NCI-H1417 treated with DMSO at 0.1 percent for 48 hours (cell line): ENCODE data around the gene TERF2IP.

Experiments used
- DNase-seq: peaks from one replicate; lab custom pipeline; 2025; lab: John Stamatoyannopoulos, UW

TERF2IP gene

DNA sequence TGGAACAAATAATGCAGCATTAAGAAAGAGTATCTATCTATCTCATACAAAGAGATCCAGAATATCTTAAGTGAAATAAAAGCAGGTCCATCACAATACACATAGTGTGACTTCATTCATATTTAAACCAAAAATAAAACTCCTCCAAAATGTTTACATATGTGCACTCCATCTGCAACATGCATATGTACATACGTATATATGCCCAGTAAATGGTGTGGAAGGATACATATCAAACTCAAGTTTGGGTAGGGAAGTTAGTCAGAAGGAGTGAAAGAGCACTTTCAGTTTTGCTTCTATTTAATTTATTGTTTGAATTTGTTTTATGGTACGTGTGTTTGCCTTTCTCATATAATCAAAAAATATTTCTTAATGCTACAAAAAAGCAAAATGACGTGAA is 12.5 kb upstream of the TERF2IP start:
- no peak for DNase-seq

DNA sequence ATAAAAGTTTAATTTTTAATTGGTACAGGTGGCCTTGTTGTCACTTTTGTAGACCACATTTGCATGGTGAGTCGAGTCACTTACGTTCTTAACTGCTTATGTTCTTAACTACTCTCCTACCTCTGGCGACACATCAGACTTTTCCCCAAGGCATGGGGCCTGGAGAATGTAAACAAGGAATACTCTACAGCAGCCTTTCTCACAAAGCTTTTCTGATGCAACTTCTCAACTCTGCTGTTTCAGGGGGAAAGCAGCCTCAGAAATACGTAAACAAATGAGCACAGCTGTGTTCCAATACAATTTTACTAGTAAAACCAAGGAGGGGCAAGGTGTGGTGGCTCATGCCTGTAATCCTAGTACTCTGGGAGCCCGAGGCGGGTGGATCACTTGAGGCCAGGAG is 7.0 kb upstream of the TERF2IP start:
- no peak for DNase-seq

DNA sequence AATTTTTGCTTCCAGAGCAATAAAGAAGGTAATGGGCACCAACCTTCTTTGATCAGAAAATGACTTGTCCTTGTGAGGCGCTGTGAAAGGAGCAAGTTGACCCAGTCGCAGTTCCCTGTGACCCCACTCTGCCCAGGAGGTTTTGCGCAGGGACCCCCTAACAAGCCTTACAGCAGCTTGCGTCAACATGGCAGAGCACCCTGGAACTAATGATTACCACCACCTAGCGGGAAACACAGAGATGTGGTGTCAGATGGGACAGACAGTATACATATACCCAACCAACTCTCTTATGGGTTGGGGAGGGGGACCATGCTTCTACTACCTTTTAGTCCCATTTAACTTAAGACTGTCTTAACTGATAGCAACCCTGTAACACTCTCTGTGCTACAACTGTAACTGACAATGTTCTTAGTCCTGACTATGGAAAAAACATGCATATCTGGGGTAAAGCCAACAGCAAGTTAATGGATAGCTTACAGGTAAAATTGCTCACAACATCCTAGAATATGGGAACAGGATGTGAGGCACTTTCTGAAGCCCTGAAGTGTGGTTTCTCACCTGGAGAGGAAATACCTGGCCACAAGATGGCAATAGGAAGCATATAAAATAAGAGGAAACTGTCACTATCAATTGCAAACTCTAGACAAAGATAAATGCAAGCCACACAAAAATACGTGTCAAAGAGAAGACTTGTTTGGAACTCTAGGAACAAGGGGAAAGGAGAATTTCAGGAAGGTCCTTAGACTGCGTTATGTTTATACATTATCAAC is 3.1 kb upstream of the TERF2IP start:
- DNase-seq: no peak

DNA sequence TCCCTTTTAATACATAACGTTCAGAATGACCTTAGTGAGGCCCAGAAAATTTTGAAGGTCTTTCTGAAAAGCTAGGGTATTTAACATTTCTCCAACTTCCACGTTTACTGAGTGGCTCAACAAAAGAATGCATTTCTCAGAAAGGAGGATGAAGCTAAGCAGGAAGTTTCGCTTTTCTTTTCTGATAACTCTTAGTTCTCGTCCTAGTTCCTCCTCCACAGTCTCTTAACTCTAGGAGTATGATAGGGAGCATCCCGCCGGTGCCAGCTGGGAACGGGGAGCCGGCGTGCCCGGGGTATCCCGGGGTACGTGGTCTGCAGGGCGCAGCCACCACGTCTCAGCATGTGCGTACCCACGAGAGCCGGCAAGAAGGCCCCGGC is 471 bp upstream of the TERF2IP start:
- DNase-seq: no peak

DNA sequence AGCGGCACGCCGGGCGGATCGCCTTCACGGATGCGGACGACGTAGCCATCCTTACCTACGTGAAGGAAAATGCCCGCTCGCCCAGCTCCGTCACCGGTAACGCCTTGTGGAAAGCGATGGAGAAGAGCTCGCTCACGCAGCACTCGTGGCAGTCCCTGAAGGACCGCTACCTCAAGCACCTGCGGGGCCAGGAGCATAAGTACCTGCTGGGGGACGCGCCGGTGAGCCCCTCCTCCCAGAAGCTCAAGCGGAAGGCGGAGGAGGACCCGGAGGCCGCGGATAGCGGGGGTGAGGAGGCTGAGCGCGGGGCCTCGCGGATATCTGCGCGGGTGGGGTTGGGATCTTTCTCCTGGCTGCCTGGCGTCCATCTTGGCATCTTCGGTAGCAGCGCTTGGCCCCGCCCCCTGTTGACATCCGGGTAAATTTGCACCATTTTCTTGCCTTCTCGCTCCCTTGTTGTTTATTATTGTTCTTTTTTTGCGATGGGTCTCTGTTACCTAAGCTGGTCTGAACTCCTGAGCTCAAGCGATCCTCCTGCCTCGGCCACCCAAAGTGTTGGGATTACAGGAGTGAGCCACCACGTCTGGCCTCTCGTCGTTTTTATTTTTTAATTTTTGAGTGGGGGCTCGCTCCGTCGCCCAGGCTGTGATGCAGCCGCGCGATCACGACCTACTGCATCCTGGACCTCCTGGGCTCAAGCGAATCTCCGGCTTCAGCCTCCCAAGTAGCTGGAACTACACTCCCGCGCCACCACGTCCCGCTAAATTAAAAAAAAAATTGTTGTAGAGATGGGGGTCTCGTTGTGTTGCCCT is 898 bp downstream of the TERF2IP start:
- no peak for DNase-seq

DNA sequence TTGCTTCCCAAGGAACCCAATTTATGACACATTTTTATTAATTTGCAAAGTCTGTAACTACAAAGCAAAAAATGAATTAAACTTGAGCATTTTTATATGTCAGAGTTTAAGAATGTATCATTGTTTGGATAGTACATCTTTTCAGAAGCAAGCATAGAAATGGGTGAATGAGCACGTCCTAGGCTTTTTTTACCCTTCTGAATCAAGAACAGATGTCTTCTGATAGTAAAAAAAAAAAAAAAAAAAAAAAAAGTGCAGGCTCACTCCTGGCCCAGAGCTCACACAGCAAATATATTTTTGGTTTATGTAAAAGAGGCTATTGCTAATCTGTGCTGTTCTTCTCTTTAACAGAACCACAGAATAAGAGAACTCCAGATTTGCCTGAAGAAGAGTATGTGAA is 6.3 kb downstream of the TERF2IP start:
- DNase-seq: no peak

DNA sequence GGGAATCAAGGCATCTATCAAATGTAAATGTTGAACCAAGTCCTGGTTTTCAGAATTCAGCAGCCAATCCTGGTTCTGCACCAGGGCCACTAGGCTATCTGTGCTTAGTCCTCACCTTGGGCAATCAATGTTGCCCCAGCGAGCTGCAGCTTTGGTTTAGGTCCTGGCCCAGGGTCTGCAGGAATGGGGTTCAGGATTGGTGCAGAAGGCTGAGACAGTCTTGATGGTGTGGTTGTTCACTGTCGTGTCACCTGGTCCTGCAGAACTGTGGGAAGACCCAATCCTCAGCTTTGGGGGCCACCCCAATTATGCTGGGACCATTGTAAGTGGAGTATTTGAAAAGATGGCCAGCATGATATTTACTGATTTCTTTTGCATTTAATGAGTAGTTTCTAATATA is 10.6 kb downstream of the TERF2IP start:
- no peak for DNase-seq

DNA sequence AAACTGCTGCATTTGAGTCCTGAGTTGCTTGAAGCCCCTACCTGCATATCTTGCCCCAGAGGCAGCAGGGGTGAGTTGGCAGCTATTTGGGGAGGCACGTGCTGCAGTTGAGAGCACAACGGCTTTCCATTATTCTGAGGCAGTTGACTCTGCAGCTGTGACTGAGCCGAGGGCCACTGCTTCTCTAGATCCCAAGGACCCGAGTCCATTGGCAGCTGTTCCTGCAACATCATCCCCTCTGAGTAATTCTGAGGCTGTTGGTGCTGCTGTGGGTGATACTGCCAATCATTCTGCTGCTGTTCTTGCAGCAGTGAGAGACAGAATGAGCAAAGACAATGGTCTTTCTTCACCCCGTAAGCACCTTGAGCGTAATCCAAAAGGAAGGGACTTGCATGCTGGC is 12.7 kb downstream of the TERF2IP start:
- no peak for DNase-seq

DNA sequence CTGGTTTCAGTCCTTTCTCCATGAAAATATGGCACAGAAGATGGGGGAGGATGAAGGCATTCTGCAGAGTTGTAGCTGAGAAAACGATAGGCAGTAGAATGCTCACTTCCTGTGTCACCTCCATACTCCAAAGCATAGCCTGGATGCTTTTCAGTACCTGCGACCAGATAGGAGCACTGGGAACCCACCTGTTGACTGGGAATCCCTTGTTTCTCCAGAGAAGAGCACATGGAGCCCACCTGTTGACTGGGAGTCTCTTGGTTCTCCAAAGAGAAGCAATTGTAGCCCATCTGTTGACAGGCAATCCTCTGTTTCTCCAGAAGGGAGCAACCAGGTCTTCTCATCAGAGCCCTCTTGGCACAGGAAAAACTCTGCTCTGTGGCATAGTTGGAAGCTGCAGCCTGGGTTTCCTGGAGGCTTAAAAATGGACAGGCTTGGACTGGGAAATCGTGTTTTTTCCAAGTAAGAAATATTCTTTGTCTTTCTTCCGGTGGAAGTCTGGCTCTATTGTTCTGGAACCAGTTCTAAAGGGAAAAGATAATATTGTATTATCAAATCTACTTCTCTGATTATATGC is 13.2 kb downstream of the TERF2IP start:
- DNase-seq: no peak

DNA sequence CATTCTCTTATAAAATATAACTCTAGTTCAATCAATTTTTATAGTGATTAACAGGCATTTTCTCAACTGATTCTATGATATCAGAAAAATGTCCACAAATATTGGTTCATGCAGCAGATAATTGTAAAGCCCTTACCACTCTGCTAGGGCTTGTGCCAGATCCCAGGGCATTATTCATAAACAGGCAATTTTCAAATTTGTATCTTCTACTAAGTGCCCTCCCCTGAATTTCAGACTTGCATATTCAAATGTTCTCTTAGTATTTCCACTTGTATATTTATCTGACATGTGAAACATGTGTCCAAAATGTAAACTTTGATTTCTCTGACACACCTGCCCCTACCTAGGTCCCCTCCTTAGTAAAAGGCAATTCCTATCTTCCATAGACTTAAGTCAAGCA is 19.9 kb downstream of the TERF2IP start:
- DNase-seq: no peak

DNA sequence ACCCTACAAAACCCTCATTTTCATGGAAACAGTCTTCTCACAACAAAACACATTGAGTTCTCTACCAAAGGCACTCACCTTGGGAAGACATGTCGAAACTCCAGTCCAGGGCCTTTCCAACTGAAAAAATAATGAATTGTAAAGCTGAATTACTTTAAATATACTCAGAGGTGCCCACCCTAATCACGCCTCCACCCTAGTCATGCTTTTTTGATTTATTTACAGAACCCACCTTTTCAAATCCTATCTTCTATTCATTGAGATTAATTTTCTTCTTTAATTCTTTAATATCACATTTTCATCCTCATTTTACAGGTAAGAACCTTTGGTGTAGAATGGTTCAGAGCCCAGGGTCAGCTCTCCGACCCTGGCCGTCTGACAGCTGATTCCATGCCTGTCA is 29.3 kb downstream of the TERF2IP start, which contains the start of gene CPHXL2:
CPHXL2 (minus strand) TSS at position 101 of the 400 bp plus-strand sequence; CDS start at position 91, 10 bp downstream.
- no peak for DNase-seq

DNA sequence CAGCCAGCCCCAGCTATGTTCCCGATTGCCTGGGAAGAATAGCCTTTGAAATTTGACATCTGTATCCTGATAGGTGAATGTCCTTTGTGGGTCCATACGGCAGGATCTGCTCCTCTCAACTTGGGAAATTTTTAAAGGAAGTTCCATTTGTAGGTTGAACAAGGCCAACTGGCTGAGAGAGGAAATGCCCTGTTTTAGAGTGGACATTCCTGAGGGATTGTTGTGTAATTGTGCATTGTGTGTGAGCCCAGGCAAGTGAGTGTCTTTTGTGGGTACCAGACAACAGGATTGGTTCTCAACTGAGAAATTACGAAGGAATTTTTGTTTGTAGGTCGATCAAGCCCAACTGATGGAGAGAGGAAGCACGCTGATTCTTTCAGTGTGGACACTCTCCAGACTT is 31.8 kb downstream of the TERF2IP start:
- no peak for DNase-seq

DNA sequence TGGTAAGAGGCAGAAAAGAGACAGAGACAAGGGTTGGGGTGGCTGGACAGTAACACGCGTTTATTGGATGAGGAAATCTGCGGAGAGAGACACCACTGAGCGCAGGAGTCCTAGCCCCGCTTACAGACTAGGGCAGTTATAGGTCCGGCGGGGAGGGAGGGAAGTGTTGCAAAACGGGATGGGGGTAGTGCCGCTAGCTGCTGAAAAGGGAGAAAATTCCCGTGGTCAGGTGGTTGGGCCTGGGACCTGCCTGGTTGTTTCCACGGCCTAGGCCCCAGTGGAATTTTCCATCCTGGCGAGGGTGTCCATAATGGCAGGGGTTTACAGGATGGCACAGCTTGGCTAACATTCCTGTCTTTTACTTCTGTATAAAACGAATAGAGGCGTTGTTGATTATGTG is 34.7 kb downstream of the TERF2IP start:
- DNase-seq: no peak

DNA sequence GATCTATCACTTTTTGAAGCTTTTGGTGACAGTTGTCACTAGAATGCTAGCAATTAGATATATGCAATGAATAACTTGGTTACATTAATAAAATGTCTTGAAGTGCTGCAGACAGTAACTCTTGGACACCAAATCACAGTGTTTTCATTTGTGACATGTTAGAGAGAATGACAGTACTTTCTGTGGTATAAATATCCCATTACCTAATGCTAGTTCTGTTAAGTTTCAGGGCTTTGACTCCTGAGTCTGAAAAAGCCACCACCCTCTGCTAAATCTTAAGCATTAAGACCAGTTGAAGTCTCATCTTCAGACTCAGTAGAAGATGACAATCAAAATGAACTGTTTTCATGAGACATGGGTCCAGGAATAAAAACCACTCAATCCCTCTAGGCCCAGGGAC is 39.8 kb downstream of the TERF2IP start:
- no peak for DNase-seq

DNA sequence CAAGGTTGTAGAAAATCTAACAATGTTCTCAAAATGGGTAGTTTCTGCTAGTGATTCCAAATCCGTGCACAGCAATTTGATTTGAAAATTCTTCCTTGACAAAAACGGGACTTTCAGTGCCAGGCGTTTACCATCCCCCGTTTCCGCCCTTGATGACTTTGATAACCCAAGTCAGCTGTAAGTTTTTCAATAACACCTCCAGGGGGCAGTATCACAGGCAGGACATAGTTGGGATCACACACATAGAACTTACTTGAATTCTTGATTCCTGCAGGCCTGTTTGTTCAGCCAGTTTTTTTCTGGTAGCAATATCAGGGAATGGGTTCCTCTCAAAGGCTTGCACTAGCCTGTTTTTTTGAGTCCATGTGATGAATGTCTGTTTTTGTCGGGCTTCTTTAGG is 48.1 kb downstream of the TERF2IP start:
- no peak for DNase-seq

DNA sequence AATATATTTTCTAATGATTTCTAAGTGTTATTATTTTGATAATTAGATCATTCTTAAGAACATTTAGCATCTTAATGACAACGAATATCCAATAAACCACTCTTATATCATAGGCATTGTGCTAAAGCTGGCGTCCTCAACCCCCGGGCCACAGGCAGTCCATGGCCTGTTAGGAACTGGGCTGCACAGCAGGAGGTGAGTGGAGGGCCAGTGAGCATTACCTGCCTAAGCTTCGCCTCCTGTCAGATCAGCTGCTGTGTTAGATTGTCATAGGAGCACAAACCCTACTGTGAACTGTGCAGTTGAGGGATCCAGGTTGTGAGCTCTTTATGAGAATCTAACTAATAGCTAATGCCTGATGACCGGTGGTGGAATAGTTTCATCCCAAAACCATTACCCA is 50.0 kb downstream of the TERF2IP start:
- no peak for DNase-seq

DNA sequence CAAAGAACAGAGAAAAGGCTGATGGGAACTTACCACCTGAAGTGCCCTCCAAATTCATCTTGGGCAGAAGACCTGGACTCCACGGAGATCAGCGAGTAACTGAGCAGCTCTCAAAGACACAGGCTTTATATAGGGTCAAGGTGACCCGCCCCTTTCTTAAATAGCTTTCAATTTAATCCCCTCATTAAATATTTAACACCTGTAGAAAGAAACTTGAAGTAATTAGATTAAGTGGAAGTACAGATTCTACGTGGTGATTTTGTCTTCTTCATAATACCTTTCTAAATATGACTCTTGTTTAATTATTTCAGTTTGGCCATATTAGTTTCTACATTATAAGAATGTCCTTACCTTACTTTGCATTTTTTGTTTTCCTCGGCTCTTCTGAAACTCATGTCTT is 53.8 kb downstream of the TERF2IP start, which contains the start of gene DUXB:
DUXB (minus strand) TSS at position 101 of the 400 bp plus-strand sequence; CDS start at position 58, 43 bp downstream.
- no peak for DNase-seq

DNA sequence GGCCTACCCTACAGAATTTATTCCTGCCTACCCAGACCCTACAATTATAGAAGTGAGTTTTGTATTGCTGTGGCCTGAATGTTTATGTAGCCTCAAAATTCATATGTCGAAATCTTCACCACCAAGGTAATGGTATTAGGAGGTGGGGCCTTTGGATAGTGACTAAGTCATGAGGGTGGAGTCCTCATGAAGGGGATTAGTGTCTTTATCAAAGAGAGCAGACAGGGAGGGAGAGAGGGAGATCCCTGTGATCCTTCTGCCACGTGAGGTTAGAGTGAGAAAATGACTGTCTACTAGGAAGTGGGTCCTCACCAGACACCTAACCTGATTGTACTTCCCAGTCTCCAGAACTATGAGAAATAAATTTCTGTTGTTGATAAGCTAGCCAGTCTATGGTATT is 54.7 kb downstream of the TERF2IP start:
- no peak for DNase-seq

DNA sequence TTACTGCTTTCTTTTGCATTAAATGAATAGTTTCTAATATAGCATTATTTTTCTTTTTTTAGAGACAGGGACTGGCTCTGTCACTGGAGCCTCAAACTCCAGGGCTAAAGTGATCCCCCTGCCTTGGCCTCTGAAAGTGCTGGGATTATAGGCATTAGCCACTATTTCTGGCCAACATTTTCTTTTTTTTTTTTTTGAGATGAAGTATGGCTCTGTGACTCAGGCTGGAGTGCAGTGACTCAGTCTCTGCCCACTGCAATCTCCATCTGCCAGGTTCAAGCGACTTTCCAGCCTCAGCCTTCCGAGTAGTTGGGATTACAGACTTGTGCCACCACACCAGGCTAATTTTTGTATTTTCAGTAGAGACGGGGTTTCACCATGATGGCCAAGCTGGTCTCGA is 55.7 kb downstream of the TERF2IP start:
- DNase-seq: no peak
